Lung (tissue), 11 donors: Measurements from ENCODE around the gene TARP.

Source experiments
- ATAC-seq: fragments of 200-7000 bp; cut with Tn5 transposase; one replicate; pipeline ENCODE4 v1.9.1; 2020; ENCODE audit warnings: moderate number of reproducible peaks; ENCODE audit not compliant: insufficient read depth, low FRiP score
- DNase-seq, 3 donors: peaks; one replicate each; pipeline ENCODE4 v3.0.0-alpha.2; 2013 to 2017
- H3K27ac ChIP-seq, 2 donors: one replicate each; pipeline ENCODE4 v1.5.1; 2013; ENCODE audit warnings: mild to moderate bottlenecking in 2 of 2, moderate library complexity in 2 of 2, control low read depth in 1 of 2, inconsistent platforms in 1 of 2, low read depth in 1 of 2, low read length in 1 of 2
- H3K27me3 ChIP-seq, 3 donors: one replicate each; pipeline ENCODE4 v1.5.1; 2013; ENCODE audit warnings: low read length in 2 of 3; ENCODE audit not compliant: control insufficient read depth in 3 of 3, insufficient read depth in 3 of 3
- H3K36me3 ChIP-seq, 4 donors: one replicate each; pipeline ENCODE4 v1.5.1; 2013; ENCODE audit warnings: low read length in 4 of 4, mild to moderate bottlenecking in 1 of 4, moderate library complexity in 1 of 4; ENCODE audit not compliant: control insufficient read depth in 4 of 4, insufficient read depth in 4 of 4
- H3K4me1 ChIP-seq, 5 donors: one replicate each; pipeline ENCODE4 v1.5.1; 2013; ENCODE audit warnings: low read length in 5 of 5, mild to moderate bottlenecking in 2 of 5, moderate library complexity in 1 of 5; ENCODE audit not compliant: control insufficient read depth in 5 of 5, insufficient read depth in 5 of 5
- H3K4me3 ChIP-seq: one replicate; pipeline ENCODE4 v1.5.1; 2013; ENCODE audit warnings: mild to moderate bottlenecking, control low read depth, moderate library complexity
- H3K9ac ChIP-seq, 2 donors: one replicate each; pipeline ENCODE4 v1.5.1; 2013; ENCODE audit warnings: low read length in 2 of 2, control low read depth in 1 of 2; ENCODE audit not compliant: insufficient read depth in 1 of 2
- H3K9me3 ChIP-seq, 4 donors: one replicate each; pipeline ENCODE4 v1.5.1; 2013; ENCODE audit warnings: low read length in 3 of 4, mild to moderate bottlenecking in 1 of 4, moderate library complexity in 1 of 4; ENCODE audit not compliant: control insufficient read depth in 4 of 4, insufficient read depth in 3 of 4
- CTCF ChIP-seq: IDR thresholded peaks from 2 replicates; pipeline ENCODE4 v1.5.1; 2012; ENCODE audit warnings: mild to moderate bottlenecking; ENCODE audit errors: control extremely low read depth, extremely low read depth
- WGBS, 2 donors: extraction: QIAGEN DNeasy Blood & Tissue Kit; methylation state at CpG; one replicate each; pipeline ENCODE4 v1.1.7; 2013; 5-methylcytosine and 5-hydroxymethylcytosine counted together
- donor health status: control.
- donor health status: control.
- donor health status: Bipolar disorder and iron deficiency.
- donor health status: healthy.
- donor health status: DM: yes; HTN: yes; CAD: no.

The TARP gene

GRCh38 chr7:38217672-38218071 is 55.8 kb downstream of the TARP start:
- Histone ChIP-seq H3K4me3 (no peak overlapping the region), H3K27ac (no peak overlapping the region), H3K27me3 (no peaks in the 10 kb centered on the region), H3K4me1 (peaks cover 0 to 11% (median 3%) of the 10 kb centered on the region in 5 donors), H3K36me3 (peaks cover 18 to 53% (median 36%) of the 10 kb centered on the region in 4 donors), H3K9ac (no peak overlapping the region), H3K9me3 (no peaks in the 10 kb centered on the region)
- TF ChIP-seq CTCF, result no peak
- WGBS, 2 donors, result 83 to 86% methylated on average over 2 of the region's 2 CpGs
- DNase-seq (no peak), ATAC-seq (no peak)

GRCh38 chr7:38215735-38216670 is 57.4 kb downstream of the TARP start:
- TF ChIP-seq CTCF, result peak; percentile 85
- no peaks in the 10 kb centered on the region for H3K9me3 ChIP-seq
- no peak overlapping the region for H3K4me3 ChIP-seq
- no peaks in the 10 kb centered on the region for H3K27me3 ChIP-seq
- ATAC-seq, result peak; percentile 87
- WGBS, 2 donors, result 4 to 7% methylated on average over 5 of the region's 5 CpGs
- H3K27ac ChIP-seq, result peak overlapping the region in 1 of 2 donors; percentile 56
- DNase-seq, result peak; percentile 89 to 95 (median 92)
- H3K4me1 ChIP-seq, result peaks cover 0 to 11% (median 6%) of the 10 kb centered on the region in 5 donors
- H3K9ac ChIP-seq, result no peak overlapping the region
- H3K36me3 ChIP-seq, result peaks cover 17 to 52% (median 34%) of the 10 kb centered on the region in 4 donors

- Histone ChIP-seq H3K9me3 (no peaks in the 10 kb centered on the region), H3K36me3 (peaks cover 17 to 44% (median 28%) of the 10 kb centered on the region in 4 donors), H3K4me1 (peaks cover 0 to 11% (median 6%) of the 10 kb centered on the region in 5 donors), H3K27ac (no peak overlapping the region), H3K4me3 (no peak overlapping the region), H3K9ac (no peak overlapping the region), H3K27me3 (no peaks in the 10 kb centered on the region)
- WGBS, 2 donors, result 60 to 61% methylated on average over 1 of the region's 1 CpG
- ATAC-seq, result no peak
- no peak for TF ChIP-seq CTCF
- no peak for DNase-seq
Observed at GRCh38 chr7:38215115-38215514, 58.3 kb downstream of the TARP start.
